GM18499 (cell line): ENCODE results near the gene ZNF296.
"Not testable (repeated sequence)": the region's sequence is repeated elsewhere in the genome, so short reads cannot be mapped to it uniquely, and the experiment has no call there.

Source experiments
- ATAC-seq: cut with Tn5 transposase; IDR thresholded peaks from one replicate; pipeline ENCODE4 v1.9.1; 2021; ENCODE audit warnings: moderate number of reproducible peaks; ENCODE audit not compliant: insufficient read depth, unreplicated experiment

ZNF296 gene

DNA sequence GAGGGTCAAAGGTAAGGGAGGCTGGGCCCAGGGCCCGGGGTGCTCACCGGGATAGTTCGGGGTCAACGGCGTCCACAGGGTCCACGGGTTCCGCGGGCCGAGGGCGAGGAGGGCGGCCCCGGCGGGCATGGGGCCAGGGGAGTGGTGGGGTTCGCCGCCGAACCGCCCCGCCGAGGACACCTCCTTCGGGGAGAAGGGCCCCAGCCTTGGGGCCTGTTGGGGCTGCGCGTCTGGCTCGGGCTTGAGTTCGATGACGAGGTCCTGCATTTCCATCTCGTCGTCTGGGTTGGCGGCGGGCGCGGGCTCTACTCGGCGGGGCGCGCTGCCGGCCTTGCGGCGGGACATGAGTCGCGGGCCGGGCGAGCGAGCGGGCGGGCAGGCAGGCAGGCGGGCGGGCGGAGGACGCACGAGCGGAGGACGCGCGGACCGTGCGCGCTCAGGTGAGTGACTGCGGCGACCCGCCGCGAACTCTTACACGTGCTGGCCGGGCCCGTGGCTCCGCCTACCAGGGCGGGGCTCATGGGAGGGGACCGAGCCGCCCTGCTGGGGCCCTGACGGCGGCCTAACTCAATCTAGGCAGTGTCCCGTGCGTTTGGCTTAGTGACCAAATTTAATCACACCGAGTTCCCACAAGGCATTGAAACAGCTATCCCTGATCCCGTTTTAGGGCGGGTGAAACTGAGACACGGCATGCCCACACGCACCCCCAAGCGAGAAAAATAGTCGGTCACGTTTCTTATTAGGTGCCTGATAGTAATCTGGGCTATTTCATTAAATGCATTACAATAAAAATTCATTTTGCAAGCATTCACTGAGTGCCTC is at the start of gene ZNF296:
TSS of gene ZNF296 (minus strand) at position 450 of the 822 bp plus-strand sequence. CDS start at position 345, 105 bp downstream.
- ATAC-seq = no peak

- no peak for ATAC-seq
These were observed 49.1 kb upstream of the ZNF296 start for GRCh38 chr19:45125360-45125759.

GRCh38 chr19:45124021-45124420 is 47.7 kb upstream of the ZNF296 start:
- ATAC-seq = no peak

DNA sequence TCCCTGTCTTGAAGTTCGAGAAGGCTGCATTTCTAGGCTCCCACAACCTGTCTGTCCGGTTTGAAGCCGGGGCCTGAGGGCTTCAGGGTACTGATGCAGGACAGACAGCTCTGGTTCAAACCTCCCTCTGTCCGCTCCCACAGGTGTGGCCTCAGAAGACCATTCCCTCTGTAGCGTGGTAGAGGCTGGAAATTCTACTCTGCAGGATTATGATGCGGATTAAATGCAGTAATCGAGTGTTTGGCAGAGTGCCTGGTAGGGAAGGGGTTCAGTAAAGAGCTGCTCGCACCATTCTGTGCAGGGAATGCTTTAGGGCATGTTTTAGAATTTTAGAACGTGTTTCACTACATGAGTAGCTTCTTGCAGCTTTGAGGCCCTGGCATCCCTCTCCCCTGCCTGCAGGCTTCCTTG is 47.2 kb upstream of the ZNF296 start:
- no peak for ATAC-seq

- no peak for ATAC-seq
These were observed 46.6 kb upstream of the ZNF296 start for GRCh38 chr19:45122832-45123231.

DNA sequence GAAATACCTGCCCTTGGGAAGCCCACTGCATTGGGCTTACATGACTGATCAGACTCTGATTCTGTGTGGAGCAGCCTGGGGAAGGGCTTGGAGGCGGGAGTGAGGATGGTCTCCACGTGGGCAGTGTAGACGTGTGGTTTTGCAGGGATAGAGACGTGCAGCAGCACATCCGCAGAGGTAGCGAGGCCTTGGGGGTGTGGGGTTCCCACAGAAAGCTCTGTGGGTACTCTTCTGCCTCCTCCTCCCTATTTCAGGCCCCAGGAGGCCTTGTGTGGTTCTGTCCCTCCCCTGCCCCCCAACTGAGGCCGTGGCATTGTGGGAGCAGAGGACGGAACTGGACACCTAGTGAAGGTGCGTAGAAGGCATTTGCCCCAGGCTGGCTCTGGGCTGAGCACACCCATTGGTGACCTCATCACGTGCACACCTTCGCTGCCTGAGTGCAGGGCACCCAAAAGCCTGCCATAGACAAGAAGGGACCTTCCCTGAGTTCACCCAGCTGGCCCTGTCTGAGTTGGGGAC is 45.6 kb upstream of the ZNF296 start:
- no peak for ATAC-seq

DNA sequence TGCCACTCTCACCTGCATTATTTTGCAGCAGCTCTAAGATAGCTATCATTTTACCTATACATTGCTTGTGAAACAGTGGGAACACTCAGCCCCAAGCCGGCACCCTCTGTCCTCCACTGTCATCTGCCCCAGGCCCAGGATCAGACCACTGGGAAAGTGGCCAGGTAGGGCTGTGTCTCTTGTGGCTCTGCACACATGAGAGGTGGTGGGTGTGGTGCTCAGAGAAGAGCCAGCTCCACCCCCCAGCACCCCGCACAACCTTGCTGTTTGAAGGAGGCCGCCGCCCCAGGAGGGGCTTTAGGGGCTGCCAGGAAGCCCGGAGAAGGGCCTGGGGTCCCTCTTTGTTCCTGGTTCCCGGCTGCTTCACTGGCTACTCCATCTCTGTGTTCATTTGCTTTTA is 43.3 kb upstream of the ZNF296 start:
- ATAC-seq = no peak

DNA sequence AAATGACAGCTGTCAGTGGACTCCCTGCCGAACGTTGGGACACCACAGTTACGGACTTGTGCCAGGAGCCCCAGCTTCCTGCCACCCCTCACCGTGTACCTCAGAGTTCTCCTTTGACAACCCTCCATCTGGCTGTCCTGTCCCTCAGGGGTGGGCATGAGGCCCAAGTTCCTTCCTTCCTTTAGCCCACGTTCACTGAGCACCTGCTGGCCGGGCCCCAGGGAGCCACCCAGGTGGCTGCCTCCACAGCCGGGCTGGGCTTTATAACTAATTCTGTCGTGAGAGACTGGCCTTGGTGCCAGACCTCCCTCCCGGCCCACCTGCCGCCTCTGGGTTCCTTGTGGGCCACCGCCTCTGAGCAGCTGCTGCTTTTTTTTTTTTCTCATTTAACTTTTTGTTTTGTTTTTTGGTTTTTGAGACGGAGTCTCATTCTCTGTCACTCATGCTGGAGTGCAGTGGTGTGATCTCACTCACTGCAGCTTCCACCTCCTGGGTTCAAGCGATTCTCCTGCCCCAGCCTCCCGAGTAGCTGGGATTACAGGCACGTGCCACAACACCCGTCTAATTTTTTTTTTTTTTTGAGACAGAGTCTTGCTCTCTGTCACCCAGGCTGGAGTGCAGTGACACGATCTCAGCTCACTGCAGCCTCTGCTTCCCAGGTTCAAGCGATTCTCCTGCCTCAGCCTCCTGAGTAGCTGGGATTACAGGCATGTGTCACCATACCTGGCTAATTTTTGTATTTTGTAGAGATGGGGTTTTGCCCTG is 42.5 kb upstream of the ZNF296 start:
- ATAC-seq = not testable (repeated sequence)

DNA sequence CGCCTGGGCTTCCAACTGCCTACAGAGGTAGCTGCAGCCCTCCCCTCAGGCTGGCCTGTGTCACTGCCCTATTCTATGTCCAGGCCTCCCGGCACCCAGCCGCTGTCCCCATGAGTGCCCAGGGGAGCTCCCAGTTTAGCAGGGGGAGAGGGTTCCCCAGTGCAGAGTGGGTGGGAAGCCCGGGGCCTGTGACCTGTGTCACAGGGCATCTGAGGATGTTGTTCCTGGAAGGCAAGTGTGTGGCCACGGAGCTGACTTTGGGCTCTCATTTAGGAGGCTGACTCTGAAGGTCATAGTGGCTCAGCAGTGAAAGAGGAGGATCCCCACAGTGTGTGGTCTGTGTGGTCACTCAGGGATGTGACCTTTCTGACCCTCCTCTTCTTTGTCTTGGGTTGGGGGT is 41.8 kb upstream of the ZNF296 start:
- no peak for ATAC-seq

- no peak for ATAC-seq
These were observed 41.4 kb upstream of the ZNF296 start for GRCh38 chr19:45117671-45118070.

DNA sequence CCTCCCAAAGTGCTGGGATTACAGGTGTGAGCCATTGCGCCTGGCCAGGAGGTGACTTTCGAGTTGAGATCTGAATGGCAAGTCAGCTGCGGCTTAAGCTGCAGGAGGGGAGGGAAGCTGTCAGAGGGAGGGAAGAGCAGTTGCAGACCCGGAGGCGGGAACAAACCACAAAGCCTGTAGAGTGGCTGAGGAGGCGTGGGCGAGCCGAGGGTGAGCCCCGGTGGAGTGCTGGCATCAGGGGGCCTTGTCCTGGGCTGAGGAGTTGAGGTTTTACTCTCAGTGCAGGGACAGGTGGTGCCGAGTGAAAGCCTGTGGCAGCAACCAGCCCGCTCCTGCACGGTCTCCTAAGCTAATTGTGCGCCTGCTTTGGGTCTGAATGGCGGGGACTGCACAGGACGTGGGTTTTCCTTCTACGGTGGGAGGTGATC is 40.9 kb upstream of the ZNF296 start:
- ATAC-seq = no peak

DNA sequence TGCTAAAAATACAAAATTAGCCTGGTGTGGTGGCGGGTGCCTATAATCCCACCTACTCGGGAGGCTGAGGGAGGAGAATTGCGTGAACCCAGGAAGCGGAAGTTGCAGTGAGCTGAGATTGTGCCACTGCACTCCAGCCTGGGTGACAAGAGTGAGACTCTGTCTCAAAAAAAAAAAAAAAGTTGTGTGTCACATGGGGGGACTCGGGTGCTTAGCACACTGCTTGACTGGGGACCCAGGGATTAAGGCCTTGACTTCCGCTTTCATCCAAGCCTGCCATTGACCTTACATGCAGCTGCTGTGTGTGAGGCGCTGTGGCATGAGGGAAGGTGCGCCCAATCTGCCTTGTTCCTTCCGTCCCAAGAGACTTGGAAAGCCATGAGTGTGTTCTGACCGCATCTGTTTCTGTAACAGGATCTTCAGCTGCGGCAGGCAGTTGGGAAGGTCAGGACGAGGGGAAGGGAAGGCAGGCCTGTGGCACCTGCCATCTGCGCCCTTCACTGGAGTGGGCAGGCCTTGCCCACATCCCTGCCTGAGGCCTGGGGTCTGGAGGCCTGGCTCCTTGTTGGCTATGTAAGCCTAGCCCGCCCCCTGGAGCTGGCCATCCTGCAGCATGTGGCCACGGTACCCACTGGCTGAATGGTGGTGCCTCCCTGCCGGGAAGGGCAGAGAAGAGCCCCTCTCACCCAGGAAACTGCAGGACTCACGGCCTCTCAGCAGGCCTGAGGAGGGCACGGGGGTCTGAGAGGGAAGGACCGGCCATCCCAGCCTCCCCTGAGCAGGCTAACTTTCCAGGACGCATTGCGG is 39.7 kb upstream of the ZNF296 start:
- ATAC-seq = no peak

- ATAC-seq = no peak
These were observed 37.8 kb upstream of the ZNF296 start for GRCh38 chr19:45114116-45114515.

- no peak for ATAC-seq
These were observed 37.4 kb upstream of the ZNF296 start for GRCh38 chr19:45113628-45114027.

GRCh38 chr19:45112111-45112827 is 36.0 kb upstream of the ZNF296 start:
- ATAC-seq = no peak

- ATAC-seq = no peak
These were observed 34.6 kb upstream of the ZNF296 start for GRCh38 chr19:45110851-45111266.

DNA sequence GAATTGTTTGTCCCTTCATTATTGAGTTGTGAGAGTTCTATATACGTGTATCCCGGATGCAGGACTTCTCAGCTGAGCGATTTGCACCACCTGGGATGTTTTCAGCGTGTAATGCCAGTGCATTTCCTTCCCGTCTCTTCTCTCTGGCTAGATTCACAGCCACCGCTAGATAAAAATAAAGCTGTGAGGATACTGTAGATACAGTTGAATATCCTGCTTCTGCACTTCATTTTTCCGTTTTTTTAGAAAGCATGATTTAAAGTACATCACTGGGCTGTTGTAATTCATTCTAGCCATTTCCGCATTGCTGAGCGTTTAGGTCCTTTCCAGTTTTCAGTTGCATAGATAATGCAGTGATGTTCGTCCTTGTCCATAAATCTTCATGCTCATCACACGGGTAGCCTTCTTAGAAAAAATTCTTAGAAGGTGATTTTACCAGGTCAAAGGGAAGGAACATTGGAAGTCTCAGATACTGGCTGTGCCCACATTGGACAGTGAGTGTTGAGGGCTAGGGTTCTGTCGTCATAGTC is 31.4 kb upstream of the ZNF296 start:
- ATAC-seq = no peak

DNA sequence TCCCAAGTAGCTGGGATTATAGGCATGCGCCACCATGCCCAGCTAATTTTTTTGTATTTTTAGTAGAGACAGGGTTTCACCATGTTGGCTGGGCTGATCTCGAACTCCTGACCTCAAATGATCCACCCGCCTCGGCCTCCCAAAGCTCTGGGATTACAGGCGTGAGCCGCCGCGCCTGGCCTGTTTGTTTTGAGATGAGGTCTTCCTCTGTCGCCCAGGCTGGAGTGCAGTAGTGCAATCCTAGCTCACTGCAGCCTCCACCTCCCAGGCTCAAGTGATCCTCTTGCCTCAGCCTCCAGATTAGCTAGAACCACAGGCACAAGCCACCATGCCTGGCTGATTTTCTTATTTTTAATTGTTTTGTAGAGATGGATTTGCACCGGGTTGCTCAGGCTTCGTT is 30.1 kb upstream of the ZNF296 start:
- ATAC-seq = not testable (repeated sequence)

GRCh38 chr19:45104658-45105349 is 28.5 kb upstream of the ZNF296 start:
- no peak for ATAC-seq
